Rectal smooth muscle tissue (tissue), 1 donor: Measurements from ENCODE around the gene AMHR2.
"Not testable (repeated sequence)": the region's sequence is repeated elsewhere in the genome, so short reads cannot be mapped to it uniquely, and the experiment has no call there.

Experiments used
- H3K27ac ChIP-seq: one replicate; pipeline ENCODE4 v1.7.0; 2013; ENCODE audit warnings: low read depth, low read length, inconsistent platforms
- H3K27me3 ChIP-seq: one replicate; pipeline ENCODE4 v1.7.0; 2013; ENCODE audit warnings: low read length; ENCODE audit not compliant: control insufficient read depth, insufficient read depth
- H3K36me3 ChIP-seq: one replicate; pipeline ENCODE4 v1.7.0; 2013; ENCODE audit warnings: low read length; ENCODE audit not compliant: control insufficient read depth, insufficient read depth
- H3K4me1 ChIP-seq: one replicate; pipeline ENCODE4 v1.7.0; 2013; ENCODE audit warnings: low read length; ENCODE audit not compliant: control insufficient read depth, insufficient read depth
- H3K4me3 ChIP-seq: one replicate; pipeline ENCODE4 v1.7.0; 2013; ENCODE audit warnings: low read length
- H3K9ac ChIP-seq: one replicate; pipeline ENCODE4 v1.7.0; 2013; ENCODE audit warnings: low read length

Gene AMHR2

DNA sequence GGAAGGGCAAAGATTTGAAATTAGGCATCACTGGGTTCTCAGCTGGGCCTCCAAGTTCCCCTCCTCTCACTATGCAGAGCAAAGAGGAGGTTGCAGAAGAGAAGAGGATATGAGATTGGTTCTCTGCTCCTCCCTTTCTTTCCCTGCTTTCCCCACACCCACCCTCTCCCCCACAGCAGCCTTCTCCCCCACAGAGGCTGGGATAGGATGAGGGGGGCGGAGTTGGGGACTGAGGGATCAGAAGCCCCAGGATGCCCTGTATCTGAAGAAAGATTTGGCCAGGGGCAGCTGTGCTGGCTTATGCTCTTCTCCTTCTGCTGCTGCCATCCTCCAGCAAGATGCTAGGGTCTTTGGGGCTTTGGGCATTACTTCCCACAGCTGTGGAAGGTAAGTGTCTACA, at the start of gene AMHR2:
Gene AMHR2, plus strand, starts transcription at position 259 of the 400 bp plus-strand sequence. Its CDS starts 80 bp downstream, at position 339.
- Histone ChIP-seq H3K27me3 (no peaks in the 10 kb centered on the region), H3K4me1 (peaks cover 4% of the 10 kb centered on the region), H3K4me3 (no peak within 1 kb of the TSS), H3K27ac (no peak within 1 kb of the TSS), H3K36me3 (no peaks in the 10 kb centered on the region), H3K9ac (no peak within 1 kb of the TSS)

DNA sequence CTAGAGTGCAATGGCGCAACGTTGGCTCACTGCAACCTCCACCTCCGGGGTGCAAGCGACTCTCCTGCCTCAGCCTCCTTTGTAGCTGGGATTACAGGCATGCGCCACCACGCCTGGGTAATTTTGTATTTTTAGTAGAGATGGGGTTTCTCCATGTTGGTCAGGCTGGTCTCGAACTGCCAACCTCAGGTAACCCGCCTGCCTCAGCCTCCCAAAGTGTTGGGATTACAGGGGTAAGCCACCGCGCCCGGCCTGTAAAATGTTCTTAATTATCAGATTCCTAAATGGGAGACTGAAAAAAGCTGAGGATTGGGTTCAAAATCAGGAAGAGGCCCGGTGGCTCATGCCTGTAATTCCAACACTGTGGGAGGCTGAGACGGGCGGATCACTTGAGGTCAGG, 49.4 kb upstream of the AMHR2 start:
- not testable (repeated sequence) for H3K4me3 ChIP-seq, H3K27me3 ChIP-seq, H3K36me3 ChIP-seq, H3K27ac ChIP-seq, H3K9ac ChIP-seq
- peaks cover 13% of the 10 kb centered on the region for H3K4me1 ChIP-seq

GRCh38 chr12:53376747-53377146, 46.9 kb upstream of the AMHR2 start:
- no peak overlapping the region for H3K9ac ChIP-seq
- no peak overlapping the region for H3K27ac ChIP-seq
- no peaks in the 10 kb centered on the region for H3K36me3 ChIP-seq
- H3K27me3 ChIP-seq = no peaks in the 10 kb centered on the region
- no peak overlapping the region for H3K4me3 ChIP-seq
- H3K4me1 ChIP-seq = peaks cover 11% of the 10 kb centered on the region

GRCh38 chr12:53378222-53378621, 45.4 kb upstream of the AMHR2 start:
- Histone ChIP-seq H3K9ac (no peak overlapping the region), H3K36me3 (peaks cover 14% of the 10 kb centered on the region), H3K27ac (peak overlapping the region; percentile 92), H3K4me1 (peaks cover 26% of the 10 kb centered on the region), H3K27me3 (no peaks in the 10 kb centered on the region), H3K4me3 (peak overlapping the region; percentile 79)

DNA sequence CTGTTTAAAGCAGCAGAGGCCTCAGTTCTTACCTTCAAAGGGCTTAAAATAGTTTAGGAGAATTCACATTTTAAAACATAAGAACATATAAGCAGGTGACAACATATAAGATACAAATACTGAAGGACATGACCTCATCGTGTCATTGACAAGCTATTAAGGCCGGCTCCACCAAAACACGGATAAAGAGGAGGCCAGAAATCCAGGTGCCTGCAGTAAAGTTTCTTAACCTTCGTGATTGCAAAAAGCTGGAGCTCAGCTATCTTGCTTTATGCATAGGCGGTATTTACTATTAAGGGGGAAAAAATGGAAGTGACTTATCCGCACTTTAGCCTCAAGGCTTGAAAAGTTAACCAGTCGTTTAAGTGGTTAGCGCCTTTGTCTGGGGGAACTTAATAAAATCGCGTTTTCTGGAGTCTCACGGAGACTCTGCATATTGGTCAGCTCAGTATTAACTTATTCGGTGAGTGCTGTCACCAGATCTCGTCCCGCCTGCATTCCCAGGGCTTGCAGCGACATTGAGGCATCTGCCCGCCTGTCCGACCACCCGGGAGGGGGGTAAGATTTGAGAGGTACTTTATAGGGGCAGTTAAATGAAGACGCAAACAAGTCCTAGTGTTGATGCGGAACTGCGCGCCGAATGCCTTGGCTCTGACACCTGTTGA, 44.8 kb upstream of the AMHR2 start:
- Histone ChIP-seq H3K27me3 (no peaks in the 10 kb centered on the region), H3K4me3 (peak overlapping the region; percentile 79), H3K4me1 (peaks cover 27% of the 10 kb centered on the region), H3K27ac (peak overlapping the region; percentile 92), H3K36me3 (peaks cover 15% of the 10 kb centered on the region), H3K9ac (peak overlapping the region; percentile 54)

DNA sequence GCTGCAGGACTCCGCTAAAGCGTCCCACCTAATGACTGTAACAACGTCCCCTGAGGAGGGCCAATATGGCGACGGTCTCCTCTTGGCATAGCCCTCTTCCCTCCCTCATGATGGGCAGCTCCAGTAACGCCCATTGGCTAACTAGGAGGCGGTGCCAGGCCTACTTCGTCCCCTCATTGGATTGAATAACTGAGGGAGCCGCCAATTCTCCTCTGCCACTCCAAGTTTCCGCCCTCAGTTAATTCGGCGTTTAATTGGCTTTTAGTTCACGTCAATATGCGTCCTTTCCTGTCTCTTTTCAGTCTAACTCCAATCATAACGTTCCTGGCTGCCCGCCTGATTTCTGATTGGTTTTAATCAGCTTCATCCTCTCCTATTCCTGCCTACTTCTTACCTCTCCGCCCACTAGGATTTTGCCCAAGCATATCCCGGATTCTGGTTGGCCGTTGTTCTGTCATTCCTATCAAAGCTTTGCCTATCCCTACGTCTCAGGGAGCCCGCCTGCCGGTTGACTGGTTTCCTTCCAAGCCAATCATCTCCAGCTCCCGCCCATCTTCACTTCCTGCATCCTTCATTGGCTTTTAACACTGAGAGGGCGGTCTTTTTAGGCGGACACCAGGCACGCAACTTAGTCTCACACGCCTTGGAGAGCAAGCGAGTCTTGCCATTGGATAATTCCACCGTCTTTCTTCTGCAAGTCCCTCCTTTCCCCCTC, 44.1 kb upstream of the AMHR2 start:
- Histone ChIP-seq H3K4me3 (peak overlapping the region; percentile 79), H3K36me3 (peaks cover 15% of the 10 kb centered on the region), H3K27me3 (no peaks in the 10 kb centered on the region), H3K4me1 (peaks cover 30% of the 10 kb centered on the region), H3K27ac (peak overlapping the region; percentile 99), H3K9ac (peak overlapping the region; percentile 54)

GRCh38 chr12:53380104-53380793, 43.4 kb upstream of the AMHR2 start, which contains the start of gene SP1:
SP1 (plus strand) TSS chr12:53380176; CDS start chr12:53380292, 116 bp downstream.
- H3K4me1 ChIP-seq = peaks cover 32% of the 10 kb centered on the region
- peaks cover 15% of the 10 kb centered on the region for H3K36me3 ChIP-seq
- H3K4me3 ChIP-seq = peak within 1 kb of the TSS; percentile 79
- H3K27me3 ChIP-seq = no peaks in the 10 kb centered on the region
- H3K9ac ChIP-seq = peak within 1 kb of the TSS; percentile 54
- H3K27ac ChIP-seq = peak within 1 kb of the TSS; percentile 99

DNA sequence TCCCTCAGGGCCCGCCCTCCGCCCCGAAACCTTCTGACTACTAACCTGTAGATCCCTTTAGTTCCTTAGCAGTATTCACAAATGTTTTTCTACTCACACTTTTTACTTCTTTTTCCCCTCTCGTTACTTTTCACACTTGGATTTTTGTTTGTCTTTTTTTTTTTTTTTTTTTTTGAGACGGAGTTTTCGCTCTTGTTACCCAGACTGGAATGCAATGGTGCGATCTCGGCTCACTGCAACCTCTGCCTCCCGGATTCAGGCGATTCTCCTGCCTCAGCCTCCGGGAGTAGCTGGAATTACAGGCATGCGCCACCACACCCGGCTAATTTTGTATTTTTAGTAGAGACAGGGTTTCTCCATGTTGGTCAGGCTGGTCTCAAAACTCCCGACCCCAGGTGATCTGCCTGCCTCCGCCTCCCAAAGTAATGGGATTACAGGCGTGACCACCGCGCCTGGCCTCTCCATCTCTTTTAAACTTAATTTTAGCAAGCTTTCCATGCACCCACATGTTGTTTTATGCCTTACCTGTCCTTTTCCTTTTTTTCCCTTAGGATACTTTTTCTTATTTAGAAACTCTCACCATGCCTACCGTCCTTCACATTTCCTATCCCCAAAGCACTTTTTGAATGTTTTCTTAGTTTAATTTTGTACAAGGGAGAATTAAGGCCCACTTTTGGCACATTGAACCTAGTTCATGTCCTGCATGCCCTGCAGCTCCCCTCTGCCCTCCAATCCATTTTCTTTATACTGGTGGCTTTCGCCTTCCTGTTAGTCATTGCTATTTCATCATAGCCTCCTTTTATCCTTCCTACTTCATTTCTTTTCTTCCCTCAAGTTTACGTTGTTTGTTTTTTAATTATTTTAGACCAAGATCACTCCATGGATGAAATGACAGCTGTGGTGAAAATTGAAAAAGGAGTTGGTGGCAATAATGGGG, 42.6 kb upstream of the AMHR2 start:
- Histone ChIP-seq H3K4me3 (peak overlapping the region; percentile 66), H3K9ac (peak overlapping the region; percentile 10), H3K36me3 (peaks cover 15% of the 10 kb centered on the region), H3K27ac (peak overlapping the region; percentile 99), H3K4me1 (peaks cover 36% of the 10 kb centered on the region), H3K27me3 (no peaks in the 10 kb centered on the region)

DNA sequence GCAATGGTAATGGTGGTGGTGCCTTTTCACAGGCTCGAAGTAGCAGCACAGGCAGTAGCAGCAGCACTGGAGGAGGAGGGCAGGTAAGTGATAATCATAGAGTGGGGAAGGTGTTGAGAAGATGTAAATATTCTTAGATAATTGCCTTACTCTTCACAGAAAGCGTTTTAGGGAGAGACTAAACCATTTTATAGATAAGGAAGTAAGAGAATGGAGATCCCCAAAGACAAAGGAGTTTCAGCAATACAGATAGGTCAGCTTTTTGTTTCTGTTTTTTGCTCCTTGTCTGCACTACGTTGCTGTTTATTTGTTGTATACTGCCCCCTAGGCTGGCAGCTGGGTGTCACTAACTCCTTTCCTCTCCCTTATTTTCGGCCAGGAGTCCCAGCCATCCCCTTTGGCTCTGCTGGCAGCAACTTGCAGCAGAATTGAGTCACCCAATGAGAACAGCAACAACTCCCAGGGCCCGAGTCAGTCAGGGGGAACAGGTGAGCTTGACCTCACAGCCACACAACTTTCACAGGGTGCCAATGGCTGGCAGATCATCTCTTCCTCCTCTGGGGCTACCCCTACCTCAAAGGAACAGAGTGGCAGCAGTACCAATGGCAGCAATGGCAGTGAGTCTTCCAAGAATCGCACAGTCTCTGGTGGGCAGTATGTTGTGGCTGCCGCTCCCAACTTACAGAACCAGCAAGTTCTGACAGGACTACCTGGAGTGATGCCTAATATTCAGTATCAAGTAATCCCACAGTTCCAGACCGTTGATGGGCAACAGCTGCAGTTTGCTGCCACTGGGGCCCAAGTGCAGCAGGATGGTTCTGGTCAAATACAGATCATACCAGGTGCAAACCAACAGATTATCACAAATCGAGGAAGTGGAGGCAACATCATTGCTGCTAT, 41.7 kb upstream of the AMHR2 start:
- Histone ChIP-seq H3K9ac (peak overlapping the region; percentile 10), H3K36me3 (peaks cover 15% of the 10 kb centered on the region), H3K4me1 (peaks cover 38% of the 10 kb centered on the region), H3K27me3 (no peaks in the 10 kb centered on the region), H3K4me3 (peak overlapping the region; percentile 66), H3K27ac (peak overlapping the region; percentile 99)

DNA sequence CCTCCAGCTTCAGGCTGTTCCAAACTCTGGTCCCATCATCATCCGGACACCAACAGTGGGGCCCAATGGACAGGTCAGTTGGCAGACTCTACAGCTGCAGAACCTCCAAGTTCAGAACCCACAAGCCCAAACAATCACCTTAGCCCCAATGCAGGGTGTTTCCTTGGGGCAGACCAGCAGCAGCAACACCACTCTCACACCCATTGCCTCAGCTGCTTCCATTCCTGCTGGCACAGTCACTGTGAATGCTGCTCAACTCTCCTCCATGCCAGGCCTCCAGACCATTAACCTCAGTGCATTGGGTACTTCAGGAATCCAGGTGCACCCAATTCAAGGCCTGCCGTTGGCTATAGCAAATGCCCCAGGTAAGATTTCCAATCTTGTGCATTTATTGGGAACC, 40.4 kb upstream of the AMHR2 start:
- H3K4me1 ChIP-seq = peaks cover 43% of the 10 kb centered on the region
- H3K27ac ChIP-seq = no peak overlapping the region
- H3K4me3 ChIP-seq = peak overlapping the region; percentile 31
- H3K27me3 ChIP-seq = no peaks in the 10 kb centered on the region
- H3K9ac ChIP-seq = no peak overlapping the region
- H3K36me3 ChIP-seq = peaks cover 15% of the 10 kb centered on the region

DNA sequence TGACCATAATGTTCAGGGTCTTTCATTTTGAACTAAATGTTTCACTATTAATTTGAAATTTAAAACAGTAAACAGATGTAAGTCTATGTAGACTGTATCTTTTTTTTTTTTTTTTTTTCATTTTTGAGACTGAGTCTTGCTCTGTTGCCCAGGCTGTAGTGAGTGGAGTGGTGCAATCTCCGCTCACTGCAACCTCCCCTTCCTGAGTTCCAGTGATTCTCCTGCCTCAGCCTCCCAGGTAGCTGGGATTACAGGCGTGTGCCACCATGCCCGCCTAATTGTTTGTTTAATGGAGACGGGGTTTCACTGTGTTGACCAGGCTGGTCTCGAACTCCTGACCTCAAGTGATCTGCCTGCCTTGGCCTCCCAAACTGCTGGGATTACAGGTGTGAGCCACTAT, 37.3 kb upstream of the AMHR2 start:
- not testable (repeated sequence) for H3K4me3 ChIP-seq, H3K27ac ChIP-seq

More for the DNA sequence above, 37.3 kb upstream of the AMHR2 start:
- not testable (repeated sequence) for H3K27me3 ChIP-seq, H3K9ac ChIP-seq
- H3K4me1 ChIP-seq = peaks cover 49% of the 10 kb centered on the region
- peaks cover 15% of the 10 kb centered on the region for H3K36me3 ChIP-seq
